ENCODE data around the gene VCP. TPM values are rescaled to one million over a fixed set of nuclear protein-coding genes. Genes with fewer than 3 reads are reported as not detected.

Gene VCP
- total RNA-seq, 1 donor from 2014 or later = 268 TPM

DNA sequence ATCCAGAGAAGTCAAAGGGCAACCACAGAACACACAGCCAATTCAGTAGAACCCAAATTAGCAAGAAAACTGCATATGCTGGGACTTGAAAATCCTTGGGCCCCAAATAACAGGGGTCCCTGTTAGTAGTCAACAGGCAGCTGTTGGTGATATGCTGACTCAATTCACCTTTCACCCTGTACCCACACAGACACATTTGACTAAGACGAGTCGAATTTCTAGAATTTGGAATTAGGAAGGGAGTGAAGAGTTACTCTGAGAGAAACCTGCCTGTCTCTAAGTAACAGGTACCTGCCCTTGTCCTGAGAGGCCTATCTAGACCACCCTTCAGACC, 821 bp upstream of the VCP start:
- H3K36me3 Mint-ChIP-seq (ENCODE audit: unreplicated experiment) = peaks cover 8% of the 10 kb centered on the region
- no peaks in the 10 kb centered on the region for H3K9me3 Mint-ChIP-seq (ENCODE audit: unreplicated experiment)
- no peak for DNase-seq (ENCODE audit: extremely low spot score, unreplicated experiment)
- peak overlapping the region; percentile 97 for H3K27ac Mint-ChIP-seq (ENCODE audit: unreplicated experiment)
- TF ChIP-seq CTCF (IDR thresholded peaks at IDR 0.05) = no peak
- peaks cover 43% of the 10 kb centered on the region for H3K4me1 Mint-ChIP-seq (ENCODE audit: unreplicated experiment)
- H3K4me3 Mint-ChIP-seq (ENCODE audit: unreplicated experiment) = peak overlapping the region; percentile 91
- no peaks in the 10 kb centered on the region for H3K27me3 Mint-ChIP-seq (ENCODE audit: unreplicated experiment)

- peak; percentile 46 for TF ChIP-seq CTCF (IDR thresholded peaks at IDR 0.05)
- DNase-seq (ENCODE audit: extremely low spot score, unreplicated experiment) = peak; percentile 93
- H3K27me3 Mint-ChIP-seq (ENCODE audit: unreplicated experiment) = no peaks in the 10 kb centered on the region
- H3K4me3 Mint-ChIP-seq (ENCODE audit: unreplicated experiment) = peak overlapping the region; percentile 91
- peaks cover 37% of the 10 kb centered on the region for H3K4me1 Mint-ChIP-seq (ENCODE audit: unreplicated experiment)
- H3K27ac Mint-ChIP-seq (ENCODE audit: unreplicated experiment) = peak overlapping the region; percentile 97
- H3K9me3 Mint-ChIP-seq (ENCODE audit: unreplicated experiment) = no peaks in the 10 kb centered on the region
- H3K36me3 Mint-ChIP-seq (ENCODE audit: unreplicated experiment) = peaks cover 18% of the 10 kb centered on the region
Measured at GRCh38 chr9:35071814-35072460, 488 bp downstream of the VCP start.

DNA sequence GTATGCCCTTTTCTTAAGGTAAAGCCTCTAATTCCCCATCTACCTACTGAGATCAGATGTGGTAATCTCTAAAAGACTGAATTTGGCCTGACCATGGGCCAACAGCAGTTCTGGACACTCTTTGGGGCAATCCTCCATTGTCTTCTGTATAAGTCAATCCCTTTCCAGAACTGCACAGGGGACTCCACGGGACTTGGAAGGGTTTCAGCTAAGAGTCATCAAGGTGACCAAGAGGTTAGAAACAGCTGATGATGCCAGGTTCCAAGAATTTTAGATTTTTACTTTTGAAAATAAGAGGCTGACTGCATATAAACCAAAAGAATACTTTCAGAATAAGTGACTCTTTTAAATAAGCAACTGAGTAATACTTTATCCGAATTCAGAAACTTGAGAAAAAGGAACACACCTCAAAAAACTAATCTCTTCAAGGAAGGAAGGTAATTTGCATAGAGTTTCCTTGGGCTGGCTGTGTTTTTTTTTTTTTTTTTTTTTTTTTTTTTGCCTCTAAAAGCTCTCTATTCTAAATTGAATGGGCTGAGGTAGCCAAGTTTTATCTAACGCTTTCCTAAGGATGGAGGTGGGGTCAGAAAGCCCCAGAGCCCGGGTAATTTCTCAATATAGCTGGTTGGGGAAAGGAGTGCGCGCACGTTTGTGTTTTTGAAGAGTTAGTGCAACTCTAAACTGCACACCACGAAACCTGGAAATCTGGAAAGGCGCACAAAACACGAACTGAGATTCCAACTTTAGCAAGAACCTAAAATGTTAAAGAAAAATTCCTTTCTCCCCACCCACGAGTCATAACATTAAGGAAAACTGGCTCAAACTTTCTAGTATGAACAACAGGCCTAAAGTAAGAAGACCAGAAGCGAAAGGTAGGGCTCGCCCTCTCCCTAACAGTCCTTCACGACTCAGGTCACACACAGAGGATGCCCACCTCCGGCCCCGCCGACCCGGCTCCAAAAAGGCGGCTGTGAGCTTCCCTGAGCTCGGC, 1.3 kb downstream of the VCP start:
- H3K36me3 Mint-ChIP-seq (ENCODE audit: unreplicated experiment) = peaks cover 21% of the 10 kb centered on the region
- peak overlapping the region; percentile 94 for H3K27ac Mint-ChIP-seq (ENCODE audit: unreplicated experiment)
- peak overlapping the region; percentile 91 for H3K4me3 Mint-ChIP-seq (ENCODE audit: unreplicated experiment)
- peaks cover 37% of the 10 kb centered on the region for H3K4me1 Mint-ChIP-seq (ENCODE audit: unreplicated experiment)
- DNase-seq (ENCODE audit: extremely low spot score, unreplicated experiment) = no peak
- no peak for TF ChIP-seq CTCF (IDR thresholded peaks at IDR 0.05)
- H3K27me3 Mint-ChIP-seq (ENCODE audit: unreplicated experiment) = no peaks in the 10 kb centered on the region
- no peaks in the 10 kb centered on the region for H3K9me3 Mint-ChIP-seq (ENCODE audit: unreplicated experiment)

DNA sequence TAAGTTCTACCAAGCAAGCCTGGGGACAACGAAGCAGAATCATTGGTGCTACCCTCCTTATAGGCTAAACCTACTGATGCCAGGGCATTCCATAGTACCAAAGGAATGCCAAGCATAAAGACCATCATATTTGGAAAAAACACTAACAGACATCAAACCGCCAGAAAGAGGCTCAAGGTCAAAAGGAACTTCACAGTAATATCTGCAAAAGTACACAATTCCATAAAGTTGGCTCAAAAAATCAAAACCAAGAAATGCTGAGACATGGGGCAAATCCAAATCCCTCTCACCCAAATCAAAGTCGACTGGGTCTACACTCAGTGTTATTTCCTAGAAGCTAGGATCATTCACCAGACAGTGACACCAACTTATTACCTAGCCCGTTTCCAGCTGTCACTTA, 3.4 kb downstream of the VCP start:
- peaks cover 29% of the 10 kb centered on the region for H3K36me3 Mint-ChIP-seq (ENCODE audit: unreplicated experiment)
- no peak for DNase-seq (ENCODE audit: extremely low spot score, unreplicated experiment)
- TF ChIP-seq CTCF (IDR thresholded peaks at IDR 0.05) = no peak
- peaks cover 37% of the 10 kb centered on the region for H3K4me1 Mint-ChIP-seq (ENCODE audit: unreplicated experiment)
- H3K27ac Mint-ChIP-seq (ENCODE audit: unreplicated experiment) = peak overlapping the region; percentile 42
- peak overlapping the region; percentile 45 for H3K4me3 Mint-ChIP-seq (ENCODE audit: unreplicated experiment)
- H3K27me3 Mint-ChIP-seq (ENCODE audit: unreplicated experiment) = no peaks in the 10 kb centered on the region
- no peaks in the 10 kb centered on the region for H3K9me3 Mint-ChIP-seq (ENCODE audit: unreplicated experiment)

- H3K4me1 Mint-ChIP-seq (ENCODE audit: unreplicated experiment) = peaks cover 32% of the 10 kb centered on the region
- no peak overlapping the region for H3K27ac Mint-ChIP-seq (ENCODE audit: unreplicated experiment)
- no peak for TF ChIP-seq CTCF (IDR thresholded peaks at IDR 0.05)
- no peaks in the 10 kb centered on the region for H3K27me3 Mint-ChIP-seq (ENCODE audit: unreplicated experiment)
- no peak for DNase-seq (ENCODE audit: extremely low spot score, unreplicated experiment)
- H3K4me3 Mint-ChIP-seq (ENCODE audit: unreplicated experiment) = no peak overlapping the region
- peaks cover 45% of the 10 kb centered on the region for H3K36me3 Mint-ChIP-seq (ENCODE audit: unreplicated experiment)
- H3K9me3 Mint-ChIP-seq (ENCODE audit: unreplicated experiment) = no peaks in the 10 kb centered on the region
Measured at GRCh38 chr9:35067056-35067455, 5.4 kb downstream of the VCP start.

Data from osteocyte (in vitro differentiated cells).